Measurements from ENCODE around the gene HSP90B1. TPM values are rescaled to one million over a fixed set of nuclear protein-coding genes. Genes with fewer than 3 reads are reported as not detected.

HSP90B1 gene
- total and polyA plus RNA-seq, 2 of the 13 experiments (the other 11 are each of a cell fraction or from before 2014, with no cell fraction given): 800 to 954 TPM

DNA sequence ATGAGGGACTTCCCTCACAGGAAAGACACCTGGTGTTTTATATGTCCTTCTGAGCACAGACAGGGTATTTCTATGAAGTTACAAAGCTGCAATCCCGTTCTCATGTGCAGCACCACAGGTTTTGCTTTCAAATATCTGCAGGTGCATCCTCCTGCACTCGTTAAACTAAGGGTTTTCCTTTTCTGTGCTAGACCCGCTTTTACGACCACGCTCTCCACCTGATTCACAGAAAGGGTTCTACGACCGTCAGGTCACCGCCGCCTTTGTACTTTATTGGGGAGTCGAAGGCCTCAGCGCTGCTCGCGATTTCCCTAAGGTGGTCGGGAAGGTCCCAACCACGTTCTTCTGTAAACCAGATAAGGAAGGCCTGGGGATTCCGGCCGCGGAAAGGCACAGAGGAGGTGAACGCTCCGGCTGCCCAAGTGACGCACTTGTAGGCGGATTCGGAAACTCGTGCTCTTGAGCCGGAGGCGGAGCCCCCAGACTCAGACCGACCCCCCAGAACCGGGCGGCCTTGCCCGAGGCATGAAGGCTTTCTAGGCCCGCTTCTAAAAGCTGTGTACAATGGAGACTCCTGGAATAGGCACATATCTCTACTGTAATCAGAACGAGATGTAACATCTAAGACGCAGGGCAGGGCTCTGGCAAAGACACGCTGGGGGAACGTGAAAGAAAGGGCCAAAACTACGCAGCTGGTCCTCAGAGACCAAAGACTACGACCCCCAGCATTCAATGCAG is 995 bp upstream of the HSP90B1 start (continued):
- TF ChIP-seq, protein P1, sequence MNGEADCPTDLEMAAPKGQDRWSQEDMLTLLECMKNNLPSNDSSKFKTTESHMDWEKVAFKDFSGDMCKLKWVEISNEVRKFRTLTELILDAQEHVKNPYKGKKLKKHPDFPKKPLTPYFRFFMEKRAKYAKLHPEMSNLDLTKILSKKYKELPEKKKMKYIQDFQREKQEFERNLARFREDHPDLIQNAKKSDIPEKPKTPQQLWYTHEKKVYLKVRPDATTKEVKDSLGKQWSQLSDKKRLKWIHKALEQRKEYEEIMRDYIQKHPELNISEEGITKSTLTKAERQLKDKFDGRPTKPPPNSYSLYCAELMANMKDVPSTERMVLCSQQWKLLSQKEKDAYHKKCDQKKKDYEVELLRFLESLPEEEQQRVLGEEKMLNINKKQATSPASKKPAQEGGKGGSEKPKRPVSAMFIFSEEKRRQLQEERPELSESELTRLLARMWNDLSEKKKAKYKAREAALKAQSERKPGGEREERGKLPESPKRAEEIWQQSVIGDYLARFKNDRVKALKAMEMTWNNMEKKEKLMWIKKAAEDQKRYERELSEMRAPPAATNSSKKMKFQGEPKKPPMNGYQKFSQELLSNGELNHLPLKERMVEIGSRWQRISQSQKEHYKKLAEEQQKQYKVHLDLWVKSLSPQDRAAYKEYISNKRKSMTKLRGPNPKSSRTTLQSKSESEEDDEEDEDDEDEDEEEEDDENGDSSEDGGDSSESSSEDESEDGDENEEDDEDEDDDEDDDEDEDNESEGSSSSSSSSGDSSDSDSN (CRISPR knock-in tag; IDR thresholded peaks at IDR 0.05): peak; percentile 59
- no peak for TF ChIP-seq MATR3 (CRISPR knock-in tag; IDR thresholded peaks at IDR 0.05)
- TF ChIP-seq SSRP1 (CRISPR knock-in tag; IDR thresholded peaks at IDR 0.05): no peak
- TF ChIP-seq ZBTB3 (CRISPR knock-in tag; IDR thresholded peaks at IDR 0.05; ENCODE audit: borderline replicate concordance, low read depth): 0 out of 2 replicates have a peak, but pooled peaks have one; percentile 69
- TF ChIP-seq NFE2 (CRISPR knock-in tag; IDR thresholded peaks at IDR 0.05): no peak
- TF ChIP-seq, protein P2, sequence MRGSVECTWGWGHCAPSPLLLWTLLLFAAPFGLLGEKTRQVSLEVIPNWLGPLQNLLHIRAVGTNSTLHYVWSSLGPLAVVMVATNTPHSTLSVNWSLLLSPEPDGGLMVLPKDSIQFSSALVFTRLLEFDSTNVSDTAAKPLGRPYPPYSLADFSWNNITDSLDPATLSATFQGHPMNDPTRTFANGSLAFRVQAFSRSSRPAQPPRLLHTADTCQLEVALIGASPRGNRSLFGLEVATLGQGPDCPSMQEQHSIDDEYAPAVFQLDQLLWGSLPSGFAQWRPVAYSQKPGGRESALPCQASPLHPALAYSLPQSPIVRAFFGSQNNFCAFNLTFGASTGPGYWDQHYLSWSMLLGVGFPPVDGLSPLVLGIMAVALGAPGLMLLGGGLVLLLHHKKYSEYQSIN (CRISPR knock-in tag; IDR thresholded peaks at IDR 0.05; ENCODE audit: borderline replicate concordance): no peak
- TF ChIP-seq ZNF761 (CRISPR knock-in tag; conservative IDR thresholded peaks at IDR 0.05): peak; percentile 32; the same call in 1 of the 2 replicates
- no peak for TF ChIP-seq ZNF674 (CRISPR knock-in tag; IDR thresholded peaks at IDR 0.05; ENCODE audit: low read depth)
- no peak for TF ChIP-seq ZNF460 (CRISPR knock-in tag; IDR thresholded peaks at IDR 0.05; ENCODE audit: borderline replicate concordance)
- no peak for TF ChIP-seq NPAS2 (CRISPR knock-in tag; IDR thresholded peaks at IDR 0.05; ENCODE audit: borderline replicate concordance)
- no peak for TF ChIP-seq MAFG (CRISPR knock-in tag; IDR thresholded peaks at IDR 0.05)
- no peak for TF ChIP-seq ATF7-NPFF (CRISPR knock-in tag; IDR thresholded peaks at IDR 0.05; ENCODE audit: low read depth)
- TF ChIP-seq BCL6 (CRISPR knock-in tag; IDR thresholded peaks at IDR 0.05): no peak
- peak; percentile 55 for TF ChIP-seq ASH2L (IDR thresholded peaks at IDR 0.05; ENCODE audit: insufficient read length, low read depth, low read length)
- no peak for TF ChIP-seq SMARCE1 (IDR thresholded peaks at IDR 0.05; ENCODE audit: borderline replicate concordance)
- no peak for TF ChIP-seq CHD4 (IDR thresholded peaks at IDR 0.05; ENCODE audit: borderline replicate concordance, low read length)
- TF ChIP-seq ZSCAN31 (CRISPR knock-in tag; IDR thresholded peaks at IDR 0.05; ENCODE audit: low read depth): 0 out of 2 replicates have a peak, but pooled peaks have one; percentile 20
- TF ChIP-seq, protein P3, sequence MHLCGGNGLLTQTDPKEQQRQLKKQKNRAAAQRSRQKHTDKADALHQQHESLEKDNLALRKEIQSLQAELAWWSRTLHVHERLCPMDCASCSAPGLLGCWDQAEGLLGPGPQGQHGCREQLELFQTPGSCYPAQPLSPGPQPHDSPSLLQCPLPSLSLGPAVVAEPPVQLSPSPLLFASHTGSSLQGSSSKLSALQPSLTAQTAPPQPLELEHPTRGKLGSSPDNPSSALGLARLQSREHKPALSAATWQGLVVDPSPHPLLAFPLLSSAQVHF (CRISPR knock-in tag; IDR thresholded peaks at IDR 0.05): peak; percentile 0; the same call in 1 of the 2 replicates
- TF ChIP-seq ZNF496 (CRISPR knock-in tag; IDR thresholded peaks at IDR 0.05; ENCODE audit: insufficient replicate concordance): no peak
- no peak for TF ChIP-seq ZKSCAN1 (IDR thresholded peaks at IDR 0.05; ENCODE audit: low read length)
- TF ChIP-seq, protein P4, sequence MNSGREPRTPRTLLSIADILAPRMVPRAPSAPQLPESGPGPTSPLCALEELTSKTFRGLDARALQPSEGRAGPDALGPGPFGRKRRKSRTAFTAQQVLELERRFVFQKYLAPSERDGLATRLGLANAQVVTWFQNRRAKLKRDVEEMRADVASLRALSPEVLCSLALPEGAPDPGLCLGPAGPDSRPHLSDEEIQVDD (CRISPR knock-in tag; IDR thresholded peaks at IDR 0.05; ENCODE audit: borderline replicate concordance): no peak
- no peak for TF ChIP-seq CBX5 (CRISPR knock-in tag; IDR thresholded peaks at IDR 0.05; ENCODE audit: borderline replicate concordance)
- TF ChIP-seq, protein P5, sequence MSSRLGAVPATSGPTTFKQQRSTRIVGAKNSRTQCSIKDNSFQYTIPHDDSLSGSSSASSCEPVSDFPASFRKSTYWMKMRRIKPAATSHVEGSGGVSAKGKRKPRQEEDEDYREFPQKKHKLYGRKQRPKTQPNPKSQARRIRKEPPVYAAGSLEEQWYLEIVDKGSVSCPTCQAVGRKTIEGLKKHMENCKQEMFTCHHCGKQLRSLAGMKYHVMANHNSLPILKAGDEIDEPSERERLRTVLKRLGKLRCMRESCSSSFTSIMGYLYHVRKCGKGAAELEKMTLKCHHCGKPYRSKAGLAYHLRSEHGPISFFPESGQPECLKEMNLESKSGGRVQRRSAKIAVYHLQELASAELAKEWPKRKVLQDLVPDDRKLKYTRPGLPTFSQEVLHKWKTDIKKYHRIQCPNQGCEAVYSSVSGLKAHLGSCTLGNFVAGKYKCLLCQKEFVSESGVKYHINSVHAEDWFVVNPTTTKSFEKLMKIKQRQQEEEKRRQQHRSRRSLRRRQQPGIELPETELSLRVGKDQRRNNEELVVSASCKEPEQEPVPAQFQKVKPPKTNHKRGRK (CRISPR knock-in tag; IDR thresholded peaks at IDR 0.05): no peak
- peak; percentile 22; the same call in 1 of the 2 replicates for TF ChIP-seq RBFOX2 (IDR thresholded peaks at IDR 0.05; ENCODE audit: low read depth, low read length)
